Natural killer cell (primary cell): ENCODE results near the gene DAZAP1. TPM values are rescaled to one million over a fixed set of nuclear protein-coding genes. Genes with fewer than 3 reads are reported as not detected.

Experiments used
- ATAC-seq, 3 donors: fragments of 150-1000 bp in 2 of 3; fragments of 200-7000 bp in 1 of 3; cut with Tn5 transposase; 1 replicate in 1 of 3; 2 replicates in 2 of 3; pipeline ENCODE4 v1.10.0; 2021; ENCODE audit warnings: mild to moderate bottlenecking in 2 of 3, moderate library complexity in 2 of 3
- DNase-seq, 2 donors: peaks; one replicate each; pipeline versions ENCODE4 v3.0.0 to v3.0.0-alpha.2; 2013 to 2021; ENCODE audit warnings: mixed read lengths in 1 of 2
- H3K27ac ChIP-seq: one replicate; pipeline ENCODE4 v1.5.1; 2013; ENCODE audit warnings: mild to moderate bottlenecking, low read length
- H3K27me3 ChIP-seq: one replicate; pipeline ENCODE4 v1.6.1; 2013; ENCODE audit warnings: low read length; ENCODE audit not compliant: control insufficient read depth, insufficient read depth
- H3K36me3 ChIP-seq: one replicate; pipeline ENCODE4 v1.6.1; 2013; ENCODE audit warnings: low read length; ENCODE audit not compliant: control insufficient read depth, insufficient read depth
- H3K4me1 ChIP-seq: one replicate; pipeline ENCODE4 v1.6.1; 2013; ENCODE audit warnings: low read length; ENCODE audit not compliant: control insufficient read depth, insufficient read depth
- H3K4me3 ChIP-seq: one replicate; pipeline ENCODE4 v1.5.1; 2013; ENCODE audit warnings: low read length
- H3K9me3 ChIP-seq: one replicate; pipeline ENCODE4 v1.6.1; 2013; ENCODE audit warnings: low read length; ENCODE audit not compliant: control insufficient read depth, insufficient read depth
- H3K27ac Mint-ChIP-seq, 2 donors: one replicate each; pipeline ENCODE4 v1.8.0; 2022; ENCODE audit warnings: mild to moderate bottlenecking in 2 of 2, mixed read lengths in 2 of 2, moderate library complexity in 1 of 2
- H3K27me3 Mint-ChIP-seq, 2 donors: one replicate each; pipeline ENCODE4 v1.8.0; 2022; ENCODE audit warnings: low read depth in 2 of 2, mixed read lengths in 2 of 2
- H3K36me3 Mint-ChIP-seq: one replicate; pipeline ENCODE4 v1.8.0; 2022; ENCODE audit warnings: mixed read lengths
- H3K4me1 Mint-ChIP-seq, 2 donors: one replicate each; pipeline ENCODE4 v1.8.0; 2022; ENCODE audit warnings: mixed read lengths in 2 of 2
- H3K4me3 Mint-ChIP-seq: one replicate; pipeline ENCODE4 v1.8.0; 2022; ENCODE audit warnings: mild to moderate bottlenecking, moderate library complexity, mixed read lengths
- H3K9me3 Mint-ChIP-seq, 2 donors: one replicate each; pipeline ENCODE4 v1.8.0; 2022; ENCODE audit warnings: mixed read lengths in 2 of 2
- CTCF ChIP-seq: fragments of 200-600 bp; IDR thresholded peaks from one replicate; pipeline ENCODE4 v1.8.0; 2022; ENCODE audit warnings: antibody characterized with exemption
- WGBS: methylation state at CpG from one replicate; pipeline ENCODE4 v1.1.7; 2013; ENCODE audit warnings: missing lambda C conversion rate; ENCODE audit not compliant: insufficient coverage; 5-methylcytosine and 5-hydroxymethylcytosine counted together
- intact Hi-C: fragments of 100-400 bp; cut with micrococcal nuclease; formaldehyde crosslinking; loops from one replicate; pipeline ENCODE4 v1.14.2; 2022
- total RNA-seq, 4 donors: library from RNA; stranded (reverse); fragments of 120-200 nt in 1 of 4; gene quantifications; one replicate each; pipeline versions ENCODE4 v1.2.3 to v1.2.4, GENCODE V29; 2013 to 2022

Gene DAZAP1
- total RNA-seq, 3 donors from 2014 or later (not counting 1 experiment from before 2014, with no cell fraction given) = 166 to 207 (median 170) TPM

- H3K27me3 Mint-ChIP-seq = no peaks in the 10 kb centered on the region
- H3K36me3 ChIP-seq = peaks cover 3% of the 10 kb centered on the region
- DNase-seq (no peak), ATAC-seq (no peak)
- 94% methylated on average over 24 of the region's 24 CpGs for WGBS
- H3K4me1 Mint-ChIP-seq = peaks cover 0 to 5% of the 10 kb centered on the region in 2 donors
- no peak overlapping the region for H3K4me3 Mint-ChIP-seq
- H3K27ac Mint-ChIP-seq = no peak overlapping the region
- intact Hi-C loops = no loop called here
- peaks cover 17% of the 10 kb centered on the region for H3K4me1 ChIP-seq
- H3K9me3 Mint-ChIP-seq = no peaks in the 10 kb centered on the region
- TF ChIP-seq CTCF = no peak
- no peaks in the 10 kb centered on the region for H3K36me3 Mint-ChIP-seq
- H3K27me3 ChIP-seq = peaks cover 16% of the 10 kb centered on the region
- no peaks in the 10 kb centered on the region for H3K9me3 ChIP-seq
- no peak overlapping the region for H3K27ac ChIP-seq
- no peak overlapping the region for H3K4me3 ChIP-seq
Observed at GRCh38 chr19:1461862-1462261, 54.5 kb downstream of the DAZAP1 start.

- peaks cover 3% of the 10 kb centered on the region for H3K36me3 ChIP-seq
- intact Hi-C loops = no loop called here
- H3K4me1 Mint-ChIP-seq = peaks cover 0 to 5% of the 10 kb centered on the region in 2 donors
- no peaks in the 10 kb centered on the region for H3K9me3 Mint-ChIP-seq
- ATAC-seq = peak in 2 of 3 donors; percentile 27 to 45
- H3K4me1 ChIP-seq = peaks cover 38% of the 10 kb centered on the region
- peak; percentile 17 for TF ChIP-seq CTCF
- no peaks in the 10 kb centered on the region for H3K36me3 Mint-ChIP-seq
- WGBS = 50% methylated on average over 83 of the region's 83 CpGs
- no peak overlapping the region for H3K27ac ChIP-seq
- H3K9me3 ChIP-seq = no peaks in the 10 kb centered on the region
- H3K4me3 Mint-ChIP-seq = no peak overlapping the region
- H3K27me3 ChIP-seq = peaks cover 13% of the 10 kb centered on the region
- H3K27me3 Mint-ChIP-seq = peaks cover 0 to 3% of the 10 kb centered on the region in 2 donors
- H3K27ac Mint-ChIP-seq = no peak overlapping the region
- peak in 1 of 2 donors; percentile 65 for DNase-seq
- no peak overlapping the region for H3K4me3 ChIP-seq
Observed at GRCh38 chr19:1465191-1466016, 58.0 kb downstream of the DAZAP1 start.

GRCh38 chr19:1466018-1466460, 58.7 kb downstream of the DAZAP1 start:
- Histone ChIP-seq H3K36me3 (no peaks in the 10 kb centered on the region), H3K27me3 (peaks cover 16% of the 10 kb centered on the region), H3K9me3 (no peaks in the 10 kb centered on the region), H3K4me3 (no peak overlapping the region), H3K27ac (no peak overlapping the region), H3K4me1 (peaks cover 44% of the 10 kb centered on the region)
- ATAC-seq = no peak
- Mint-ChIP-seq H3K4me1 (peaks cover 0 to 8% of the 10 kb centered on the region in 2 donors), H3K9me3 (no peaks in the 10 kb centered on the region), H3K27ac (no peak overlapping the region), H3K4me3 (no peak overlapping the region), H3K27me3 (peaks cover 0 to 3% of the 10 kb centered on the region in 2 donors), H3K36me3 (no peaks in the 10 kb centered on the region)
- intact Hi-C loops = no loop called here
- 60% methylated on average over 41 of the region's 41 CpGs for WGBS
- no peak for DNase-seq
- no peak for TF ChIP-seq CTCF
